H9 (cell line): Measurements from ENCODE around the gene PPP1R9A. TPM values are rescaled to one million over a fixed set of nuclear protein-coding genes. Genes with fewer than 3 reads are reported as not detected.

Source experiments
- DNase-seq: peaks from one replicate; pipeline ENCODE4 v3.0.0-alpha.2; 2017
- H2AFZ ChIP-seq: one replicate; pipeline ENCODE4 v1.6.1; 2013; ENCODE audit warnings: mild to moderate bottlenecking, low read length, control low read depth, moderate library complexity
- H2AK5ac ChIP-seq: 2 replicates; pipeline ENCODE4 v1.6.1; 2013; ENCODE audit warnings: low read length, control low read depth, mixed read lengths; ENCODE audit not compliant: insufficient read length
- H2BK120ac ChIP-seq: one replicate; pipeline ENCODE4 v1.6.1; 2013; ENCODE audit warnings: low read depth, mild to moderate bottlenecking, low read length, control low read depth, inconsistent platforms; ENCODE audit not compliant: poor library complexity, severe bottlenecking
- H2BK12ac ChIP-seq: 2 replicates; pipeline ENCODE4 v1.6.1; 2013; ENCODE audit warnings: low read length, control low read depth, mixed read lengths, low read depth; ENCODE audit not compliant: insufficient read length
- H2BK15ac ChIP-seq: 2 replicates; pipeline ENCODE4 v1.6.1; 2013; ENCODE audit warnings: low read depth, low read length, control low read depth
- H2BK20ac ChIP-seq: one replicate; pipeline ENCODE4 v1.6.1; 2013; ENCODE audit warnings: low read depth, mild to moderate bottlenecking, low read length, control low read depth, inconsistent platforms; ENCODE audit not compliant: poor library complexity, severe bottlenecking
- H2BK5ac ChIP-seq: 2 replicates; pipeline ENCODE4 v1.6.1; 2013; ENCODE audit warnings: low read length, control low read depth, mixed read lengths; ENCODE audit not compliant: insufficient read length
- H3K14ac ChIP-seq: 2 replicates; pipeline ENCODE4 v1.6.1; 2013; ENCODE audit warnings: low read length, control low read depth; ENCODE audit not compliant: insufficient read depth
- H3K18ac ChIP-seq: 2 replicates; pipeline ENCODE4 v1.6.1; 2013; ENCODE audit warnings: low read depth, mild to moderate bottlenecking, mixed read lengths, low read length, control low read depth; ENCODE audit not compliant: insufficient read length
- H3K23ac ChIP-seq: 2 replicates; pipeline ENCODE4 v1.6.1; 2013; ENCODE audit warnings: low read length, control low read depth, mixed read lengths, low read depth; ENCODE audit not compliant: insufficient read length
- H3K23me2 ChIP-seq: 2 replicates; pipeline ENCODE4 v1.6.1; 2013; ENCODE audit warnings: low read depth, mild to moderate bottlenecking, mixed read lengths, low read length, control low read depth; ENCODE audit not compliant: insufficient read length, poor library complexity, severe bottlenecking
- H3K27ac ChIP-seq: 2 replicates; pipeline ENCODE4 v1.5.1; 2013; ENCODE audit warnings: low read length, control low read depth, mixed read lengths, low read depth; ENCODE audit not compliant: insufficient read length
- H3K27me3 ChIP-seq: 2 replicates; pipeline ENCODE4 v1.6.1; 2013; ENCODE audit warnings: low read length, control low read depth, inconsistent platforms; ENCODE audit not compliant: insufficient read depth
- H3K4ac ChIP-seq: 2 replicates; pipeline ENCODE4 v1.6.1; 2013; ENCODE audit warnings: low read depth, mild to moderate bottlenecking, control low read depth, inconsistent platforms, low read length, moderate library complexity
- H3K4me1 ChIP-seq: 2 replicates; pipeline ENCODE4 v1.6.1; 2013; ENCODE audit warnings: low read length, control low read depth, inconsistent platforms; ENCODE audit not compliant: insufficient read depth
- H3K4me2 ChIP-seq: 2 replicates; pipeline ENCODE4 v1.6.1; 2013; ENCODE audit warnings: low read length, control low read depth, mixed read lengths; ENCODE audit not compliant: insufficient read length, insufficient read depth
- H3K56ac ChIP-seq: 2 replicates; pipeline ENCODE4 v1.6.1; 2013; ENCODE audit warnings: low read depth, mild to moderate bottlenecking, mixed read lengths, low read length, control low read depth; ENCODE audit not compliant: insufficient read length
- H3K79me1 ChIP-seq: 2 replicates; pipeline ENCODE4 v1.6.1; 2013; ENCODE audit warnings: low read depth, mild to moderate bottlenecking, moderate library complexity, low read length, control low read depth, inconsistent platforms; ENCODE audit not compliant: insufficient read depth, poor library complexity, severe bottlenecking
- H3K79me2 ChIP-seq: 2 replicates; pipeline ENCODE4 v1.6.1; 2013; ENCODE audit warnings: low read length, control low read depth, inconsistent platforms; ENCODE audit not compliant: insufficient read depth
- H3K9ac ChIP-seq: 2 replicates; pipeline ENCODE4 v1.6.1; 2013; ENCODE audit warnings: low read length, control low read depth, mixed read lengths; ENCODE audit not compliant: insufficient read length; ENCODE audit errors: extremely low read depth
- H3K9me3 ChIP-seq: one replicate; pipeline ENCODE4 v1.6.1; 2013; ENCODE audit warnings: low read depth, low read length, inconsistent platforms; ENCODE audit not compliant: control insufficient read depth
- H3T11ph ChIP-seq: one replicate; pipeline ENCODE4 v1.6.1; 2013; ENCODE audit warnings: mild to moderate bottlenecking, low read length, control low read depth, inconsistent platforms
- H4K20me1 ChIP-seq: one replicate; pipeline ENCODE4 v1.6.1; 2013; ENCODE audit not compliant: control insufficient read depth, insufficient read length, insufficient read depth
- H4K5ac ChIP-seq: 2 replicates; pipeline ENCODE4 v1.6.1; 2013; ENCODE audit warnings: low read depth, mild to moderate bottlenecking, mixed read lengths, low read length, control low read depth; ENCODE audit not compliant: insufficient read length
- H4K8ac ChIP-seq: replicated peaks from 2 replicates; pipeline ENCODE4 v1.6.1; 2013; ENCODE audit warnings: low read length, control low read depth, mixed read lengths, low read depth; ENCODE audit not compliant: insufficient read length
- H4K91ac ChIP-seq: 2 replicates; pipeline ENCODE4 v1.6.1; 2013; ENCODE audit warnings: low read depth, mild to moderate bottlenecking, moderate library complexity, mixed read lengths, low read length, control low read depth; ENCODE audit not compliant: insufficient read length
- H3K27ac Mint-ChIP-seq, 3 experiments: 2 replicates in 2 of 3; 3 replicates in 1 of 3; pipeline ENCODE4 v1.8.0; 2020 to 2021; ENCODE audit warnings: mixed read lengths in 3 of 3, mild to moderate bottlenecking in 1 of 3, moderate library complexity in 1 of 3
- H3K27me3 Mint-ChIP-seq: 2 replicates; pipeline ENCODE4 v1.8.0; 2021; ENCODE audit warnings: low read depth, mild to moderate bottlenecking, moderate library complexity, mixed read lengths
- H3K36me3 Mint-ChIP-seq, 3 experiments: 2 replicates in 2 of 3; 3 replicates in 1 of 3; pipeline ENCODE4 v1.8.0; 2020 to 2021; ENCODE audit warnings: low read depth in 3 of 3, mixed read lengths in 3 of 3; ENCODE audit not compliant: insufficient read depth in 1 of 3
- H3K4me1 Mint-ChIP-seq, 2 experiments: 2 replicates each; pipeline ENCODE4 v1.8.0; 2020; ENCODE audit warnings: mixed read lengths in 2 of 2
- H3K4me3 Mint-ChIP-seq, 2 experiments: 2 replicates in 1 of 2; 3 replicates in 1 of 2; pipeline ENCODE4 v1.8.0; 2020 to 2021; ENCODE audit warnings: mild to moderate bottlenecking in 2 of 2, mixed read lengths in 2 of 2, moderate library complexity in 1 of 2
- H3K9me3 Mint-ChIP-seq, 2 experiments: 2 replicates in 1 of 2; 3 replicates in 1 of 2; pipeline ENCODE4 v1.8.0; 2020; ENCODE audit warnings: mild to moderate bottlenecking in 2 of 2, mixed read lengths in 2 of 2, moderate library complexity in 1 of 2
- WGBS: extraction: QIAGEN DNeasy Blood & Tissue Kit; methylation state at CpG from one replicate; pipeline ENCODE4 v1.1.7; 2013; ENCODE audit warnings: missing lambda C conversion rate, low lambda C conversion rate, mixed read lengths; ENCODE audit not compliant: insufficient read length; ENCODE audit errors: extremely low coverage; 5-methylcytosine and 5-hydroxymethylcytosine counted together
- total RNA-seq: library from RNA; stranded (reverse); gene quantifications from 2 replicates; pipeline ENCODE4 v1.2.1, GENCODE V29; 2021
- TF ChIP-seq, protein P1 (sequence below): fragments of 200-600 bp; sonication (generic); conservative IDR thresholded peaks from 3 replicates; pipeline ENCODE4 v1.8.0; 2021; ENCODE audit warnings: antibody characterized with exemption, mild to moderate bottlenecking

PPP1R9A gene
- total RNA-seq, 1 experiment from 2014 or later = 17.0 TPM

DNA sequence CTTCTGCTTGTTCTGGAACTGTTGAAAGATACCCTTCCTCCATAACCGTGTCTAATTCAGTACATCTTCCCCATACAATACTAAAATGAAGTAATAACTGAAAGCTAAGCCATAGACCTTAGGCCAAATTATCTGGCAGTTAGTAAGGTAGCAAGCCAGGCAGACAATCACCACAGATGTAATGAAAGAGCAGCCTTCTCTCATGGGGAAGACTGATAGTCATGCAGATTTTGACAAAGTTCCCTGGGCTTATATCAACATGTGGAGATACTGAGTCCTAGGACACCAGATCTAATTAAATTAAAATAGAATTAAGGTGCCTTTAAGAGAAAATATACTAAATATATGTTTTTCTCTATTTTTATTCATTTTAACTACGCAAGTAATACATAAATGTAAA is 355.5 kb downstream of the PPP1R9A start:
- Histone ChIP-seq H4K5ac (no peak overlapping the region), H3K56ac (no peak overlapping the region), H3T11ph (no peak overlapping the region), H4K91ac (no peak overlapping the region), H2BK120ac (no peak overlapping the region), H2AFZ (no peak overlapping the region), H4K20me1 (no peaks in the 10 kb centered on the region), H3K4ac (no peak overlapping the region), H3K23ac (no peak overlapping the region), H2BK12ac (no peak overlapping the region), H2AK5ac (no peak overlapping the region), H3K27me3 (no peaks in the 10 kb centered on the region), H3K79me1 (no peaks in the 10 kb centered on the region), H3K18ac (no peak overlapping the region), H3K4me1 (peaks cover 2% of the 10 kb centered on the region; the same call in 1 of the 2 replicates), H3K14ac (no peak overlapping the region), H3K4me2 (no peak overlapping the region), H3K9ac (no peak overlapping the region), H4K8ac (no peak overlapping the region), H2BK20ac (no peak overlapping the region), H3K79me2 (no peaks in the 10 kb centered on the region), H2BK15ac (no peak overlapping the region), H3K27ac (no peak overlapping the region), H2BK5ac (no peak overlapping the region), H3K9me3 (no peaks in the 10 kb centered on the region), H3K23me2 (no peaks in the 10 kb centered on the region)
- DNase-seq = no peak
- Mint-ChIP-seq H3K4me1 (peaks cover 21 to 31% of the 10 kb centered on the region in 2 experiments), H3K27ac (no peak overlapping the region), H3K4me3 (no peak overlapping the region), H3K9me3 (no peaks in the 10 kb centered on the region), H3K36me3 (no peaks in the 10 kb centered on the region), H3K27me3 (no peaks in the 10 kb centered on the region)
- TF ChIP-seq, protein P1, sequence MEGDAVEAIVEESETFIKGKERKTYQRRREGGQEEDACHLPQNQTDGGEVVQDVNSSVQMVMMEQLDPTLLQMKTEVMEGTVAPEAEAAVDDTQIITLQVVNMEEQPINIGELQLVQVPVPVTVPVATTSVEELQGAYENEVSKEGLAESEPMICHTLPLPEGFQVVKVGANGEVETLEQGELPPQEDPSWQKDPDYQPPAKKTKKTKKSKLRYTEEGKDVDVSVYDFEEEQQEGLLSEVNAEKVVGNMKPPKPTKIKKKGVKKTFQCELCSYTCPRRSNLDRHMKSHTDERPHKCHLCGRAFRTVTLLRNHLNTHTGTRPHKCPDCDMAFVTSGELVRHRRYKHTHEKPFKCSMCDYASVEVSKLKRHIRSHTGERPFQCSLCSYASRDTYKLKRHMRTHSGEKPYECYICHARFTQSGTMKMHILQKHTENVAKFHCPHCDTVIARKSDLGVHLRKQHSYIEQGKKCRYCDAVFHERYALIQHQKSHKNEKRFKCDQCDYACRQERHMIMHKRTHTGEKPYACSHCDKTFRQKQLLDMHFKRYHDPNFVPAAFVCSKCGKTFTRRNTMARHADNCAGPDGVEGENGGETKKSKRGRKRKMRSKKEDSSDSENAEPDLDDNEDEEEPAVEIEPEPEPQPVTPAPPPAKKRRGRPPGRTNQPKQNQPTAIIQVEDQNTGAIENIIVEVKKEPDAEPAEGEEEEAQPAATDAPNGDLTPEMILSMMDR = no peak
- no CpG with 5 or more reads among the region's 2 CpGs for WGBS
